CD4-positive, alpha-beta T cell (primary cell): ENCODE results near the gene PITPNM3. TPM values are rescaled to one million over a fixed set of nuclear protein-coding genes. Genes with fewer than 3 reads are reported as not detected.

Experiments used
- ATAC-seq: fragments of 200-7000 bp; cut with Tn5 transposase; one replicate; pipeline ENCODE4 v1.10.0; 2022; ENCODE audit warnings: mild to moderate bottlenecking; ENCODE audit not compliant: poor library complexity
- CTCF ChIA-PET: fragments of 350-600 bp; sonication (Branson Sonifier 250); formaldehyde crosslinking; loops from one replicate; lab custom pipeline; 2021; ENCODE audit warnings: antibody characterized with exemption, inconsistent platforms; lab: Charles Lee
- POLR2A ChIA-PET: fragments of 350-600 bp; sonication (Branson Sonifier 250); formaldehyde crosslinking; loops from one replicate; lab custom pipeline; 2021; ENCODE audit warnings: antibody characterized with exemption, inconsistent platforms; lab: Charles Lee
- DNase-seq, 14 experiments: peaks; one replicate each; pipeline ENCODE4 v3.0.0-alpha.2; 2013 to 2020; ENCODE audit warnings: mixed read lengths in 2 of 14
- H3K27ac ChIP-seq, 2 donors: one replicate each; pipeline versions ENCODE4 v1.5.1 to v1.7.0; 2013; ENCODE audit warnings: low read length in 2 of 2, low read depth in 1 of 2, mild to moderate bottlenecking in 1 of 2
- H3K27me3 ChIP-seq, 2 experiments: 1 replicate in 1 of 2; 2 replicates in 1 of 2; pipeline versions ENCODE4 v1.6.1 to v1.7.0; 2013; ENCODE audit warnings: low read length in 2 of 2, control low read depth in 1 of 2, mild to moderate bottlenecking in 1 of 2, moderate library complexity in 1 of 2; ENCODE audit not compliant: insufficient read depth in 2 of 2, control insufficient read depth in 1 of 2
- H3K36me3 ChIP-seq: one replicate; pipeline ENCODE4 v1.6.1; 2013; ENCODE audit warnings: low read length, control low read depth; ENCODE audit not compliant: insufficient read depth
- H3K4me1 ChIP-seq: one replicate; pipeline ENCODE4 v1.6.1; 2013; ENCODE audit warnings: low read length, control low read depth; ENCODE audit not compliant: insufficient read depth
- H3K4me3 ChIP-seq: one replicate; pipeline ENCODE4 v1.5.1; 2013; ENCODE audit warnings: mild to moderate bottlenecking, low read length, moderate library complexity
- H3K9me3 ChIP-seq, 2 experiments: 1 replicate in 1 of 2; 2 replicates in 1 of 2; pipeline versions ENCODE4 v1.6.1 to v1.7.0; 2013; ENCODE audit warnings: low read length in 2 of 2, mild to moderate bottlenecking in 2 of 2, control low read depth in 1 of 2, moderate library complexity in 1 of 2; ENCODE audit not compliant: control insufficient read depth in 1 of 2, insufficient read depth in 1 of 2
- H3K27ac Mint-ChIP-seq: one replicate; pipeline ENCODE4 v1.8.0; 2020; ENCODE audit warnings: mixed read lengths
- H3K27me3 Mint-ChIP-seq: one replicate; pipeline ENCODE4 v1.8.0; 2021; ENCODE audit warnings: mixed read lengths
- H3K36me3 Mint-ChIP-seq: one replicate; pipeline ENCODE4 v1.8.0; 2021; ENCODE audit warnings: low read depth, mixed read lengths
- H3K4me1 Mint-ChIP-seq: one replicate; pipeline ENCODE4 v1.8.0; 2021; ENCODE audit warnings: low read depth, mixed read lengths
- H3K4me3 Mint-ChIP-seq: one replicate; pipeline ENCODE4 v1.8.0; 2020; ENCODE audit warnings: mild to moderate bottlenecking, mixed read lengths
- H3K9me3 Mint-ChIP-seq: one replicate; pipeline ENCODE4 v1.8.0; 2020; ENCODE audit warnings: mixed read lengths
- intact Hi-C, 2 experiments: fragments of 100-400 bp; cut with DNase I in 1 of 2; cut with micrococcal nuclease in 1 of 2; formaldehyde crosslinking; loops; one replicate each; pipeline versions ENCODE4 v1.15.1 to v1.9.0; 2023 to 2025; cut with DNase I, micrococcal nuclease
- total RNA-seq, 174 experiments: library from RNA in 2 of 174; stranded (reverse) in 2 of 174; gene quantifications; one replicate each; pipeline ENCODE4 v1.2.3 and lab custom pipeline; 2021 to 2026
- TF ChIP-seq, protein P1 (sequence below): fragments of 200-600 bp; IDR thresholded peaks from one replicate; pipeline ENCODE4 v1.8.0; 2022; ENCODE audit warnings: antibody characterized with exemption, mild to moderate bottlenecking

PITPNM3 gene
- total RNA-seq, 2 experiments from 2014 or later: 0.34 to 0.41 TPM

DNA sequence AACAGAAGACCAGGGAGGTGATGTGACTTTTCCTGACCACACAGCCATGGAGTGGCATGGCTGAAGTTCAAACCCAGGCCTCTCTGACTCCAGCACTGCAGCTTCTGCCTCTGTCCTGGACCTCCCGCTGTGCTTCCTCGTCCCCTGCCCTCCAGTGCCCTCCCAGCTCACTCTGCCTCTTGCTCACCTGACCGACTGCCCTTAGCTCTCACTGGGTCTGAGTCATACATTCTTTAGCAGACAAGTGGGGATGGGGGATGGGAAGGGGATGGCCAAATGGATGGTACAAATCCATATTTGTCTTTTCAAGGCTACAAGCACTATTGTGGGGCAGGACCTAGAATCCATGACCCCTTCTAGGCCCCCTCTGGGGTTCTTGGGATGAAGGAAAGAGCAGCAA, 33.0 kb downstream of the PITPNM3 start:
- TF ChIP-seq, protein P1, sequence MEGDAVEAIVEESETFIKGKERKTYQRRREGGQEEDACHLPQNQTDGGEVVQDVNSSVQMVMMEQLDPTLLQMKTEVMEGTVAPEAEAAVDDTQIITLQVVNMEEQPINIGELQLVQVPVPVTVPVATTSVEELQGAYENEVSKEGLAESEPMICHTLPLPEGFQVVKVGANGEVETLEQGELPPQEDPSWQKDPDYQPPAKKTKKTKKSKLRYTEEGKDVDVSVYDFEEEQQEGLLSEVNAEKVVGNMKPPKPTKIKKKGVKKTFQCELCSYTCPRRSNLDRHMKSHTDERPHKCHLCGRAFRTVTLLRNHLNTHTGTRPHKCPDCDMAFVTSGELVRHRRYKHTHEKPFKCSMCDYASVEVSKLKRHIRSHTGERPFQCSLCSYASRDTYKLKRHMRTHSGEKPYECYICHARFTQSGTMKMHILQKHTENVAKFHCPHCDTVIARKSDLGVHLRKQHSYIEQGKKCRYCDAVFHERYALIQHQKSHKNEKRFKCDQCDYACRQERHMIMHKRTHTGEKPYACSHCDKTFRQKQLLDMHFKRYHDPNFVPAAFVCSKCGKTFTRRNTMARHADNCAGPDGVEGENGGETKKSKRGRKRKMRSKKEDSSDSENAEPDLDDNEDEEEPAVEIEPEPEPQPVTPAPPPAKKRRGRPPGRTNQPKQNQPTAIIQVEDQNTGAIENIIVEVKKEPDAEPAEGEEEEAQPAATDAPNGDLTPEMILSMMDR: no peak
- Mint-ChIP-seq H3K27ac (no peak overlapping the region), H3K27me3 (no peaks in the 10 kb centered on the region), H3K36me3 (no peaks in the 10 kb centered on the region), H3K9me3 (no peaks in the 10 kb centered on the region), H3K4me3 (no peak overlapping the region), H3K4me1 (no peaks in the 10 kb centered on the region)
- Histone ChIP-seq H3K9me3 (no peaks in the 10 kb centered on the region), H3K27ac (no peak overlapping the region), H3K4me1 (no peaks in the 10 kb centered on the region), H3K4me3 (no peak overlapping the region), H3K27me3 (no peaks in the 10 kb centered on the region), H3K36me3 (no peaks in the 10 kb centered on the region)
- DNase-seq (no peak), ATAC-seq (no peak)
- intact Hi-C loops: loop anchor here in 1 of 2 experiments (5.0 kb wide), 1 partner anchor 49 kb away; no protein-coding TSS in a partner anchor
- ChIA-PET POLR2A (no interaction called here), CTCF (no interaction called here)

DNA sequence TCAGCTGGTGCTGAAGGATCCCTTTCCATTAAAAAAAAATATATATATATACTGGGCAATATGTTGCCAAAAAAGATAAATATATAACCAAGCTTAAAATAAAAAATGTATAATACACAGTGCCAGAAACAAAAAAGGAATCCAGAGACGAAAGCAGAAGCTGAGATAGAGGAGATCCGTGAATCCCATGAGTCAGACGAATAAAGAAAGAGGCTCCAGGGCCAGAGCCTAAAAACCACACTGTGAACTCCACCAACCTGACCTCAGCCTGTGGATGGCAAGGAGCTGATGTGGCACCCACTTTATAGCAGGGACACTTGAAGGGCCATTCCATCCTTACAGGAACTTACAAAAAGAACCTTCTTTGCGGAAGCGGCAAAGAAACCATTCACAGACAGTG, 34.8 kb downstream of the PITPNM3 start:
- Histone ChIP-seq H3K27ac (no peak overlapping the region), H3K4me3 (no peak overlapping the region), H3K4me1 (no peaks in the 10 kb centered on the region), H3K36me3 (no peaks in the 10 kb centered on the region), H3K9me3 (no peaks in the 10 kb centered on the region), H3K27me3 (no peaks in the 10 kb centered on the region)
- ChIA-PET POLR2A (no interaction called here), CTCF (no interaction called here)
- Mint-ChIP-seq H3K9me3 (no peaks in the 10 kb centered on the region), H3K36me3 (no peaks in the 10 kb centered on the region), H3K27me3 (no peaks in the 10 kb centered on the region), H3K27ac (no peak overlapping the region), H3K4me3 (no peak overlapping the region), H3K4me1 (no peaks in the 10 kb centered on the region)
- DNase-seq: no peak
- intact Hi-C loops: loop anchor here in 1 of 2 experiments (5.0 kb wide), 1 partner anchor 51 kb away; no protein-coding TSS in a partner anchor
- TF ChIP-seq, protein P1: no peak
- ATAC-seq: no peak

DNA sequence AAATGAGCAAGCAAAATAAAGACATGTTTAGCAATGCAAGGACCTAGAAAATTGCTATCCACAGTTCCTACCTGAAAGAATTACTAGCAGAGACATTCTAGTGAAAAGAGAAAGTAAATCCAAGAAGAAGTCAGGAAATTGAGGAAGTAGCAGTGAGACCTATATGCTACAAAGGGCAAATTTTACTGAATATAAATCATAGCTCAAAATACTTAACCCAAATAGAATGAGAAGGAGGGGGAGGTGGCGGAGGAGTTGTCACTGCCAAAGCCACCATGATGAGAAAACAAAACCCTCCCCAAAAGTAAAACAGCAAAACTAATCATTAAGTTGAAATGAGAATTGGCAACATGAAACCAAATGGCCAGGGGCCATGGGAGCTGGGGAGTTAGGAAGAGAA, 39.3 kb downstream of the PITPNM3 start:
- Mint-ChIP-seq H3K27me3 (peaks cover 11% of the 10 kb centered on the region), H3K27ac (no peak overlapping the region), H3K36me3 (no peaks in the 10 kb centered on the region), H3K4me3 (no peak overlapping the region), H3K9me3 (no peaks in the 10 kb centered on the region), H3K4me1 (no peaks in the 10 kb centered on the region)
- DNase-seq: no peak
- Histone ChIP-seq H3K36me3 (no peaks in the 10 kb centered on the region), H3K27ac (no peak overlapping the region), H3K9me3 (no peaks in the 10 kb centered on the region), H3K4me3 (no peak overlapping the region), H3K4me1 (no peaks in the 10 kb centered on the region), H3K27me3 (peaks cover 0 to 4% of the 10 kb centered on the region in 2 experiments)
- CTCF ChIA-PET: no interaction called here
- no peak for ATAC-seq
- POLR2A ChIA-PET: no interaction called here
- TF ChIP-seq, protein P1: no peak
- intact Hi-C loops: no loop called here
